Measurements from ENCODE around the gene SIGLEC14. TPM values are rescaled to one million over a fixed set of nuclear protein-coding genes. Genes with fewer than 3 reads are reported as not detected.

The SIGLEC14 gene
- total RNA-seq, 1 experiment from 2014 or later: not detected

GRCh38 chr19:51652266-51652665 is 5.6 kb upstream of the SIGLEC14 start:
- DNase-seq (ENCODE audit: low spot score): no peak
- BruUV-seq (replicated peaks): no TSS peak
- Histone ChIP-seq H3K9me3 (ENCODE audit: low read depth, low read length, poor library complexity, severe bottlenecking) (no peaks in the 10 kb centered on the region), H3K4me1 (ENCODE audit: insufficient read depth, low read length, poor library complexity, severe bottlenecking) (no peaks in the 10 kb centered on the region), H3K27me3 (replicated peaks; ENCODE audit: insufficient read depth, low read depth, low read length, poor library complexity) (peaks cover 24% of the 10 kb centered on the region), H3K4me3 (ENCODE audit: low read depth, low read length, poor library complexity, severe bottlenecking) (no peak overlapping the region), H3K27ac (ENCODE audit: low read depth, low read length, poor library complexity, severe bottlenecking) (no peak overlapping the region), H3K36me3 (ENCODE audit: insufficient read depth, low read length, poor library complexity, severe bottlenecking) (no peaks in the 10 kb centered on the region)
- no peak for TF ChIP-seq EZH2 (IDR thresholded peaks at IDR 0.05; ENCODE audit: borderline replicate concordance, low read depth, low read length, poor library complexity, severe bottlenecking)
- no peak for TF ChIP-seq CTCF (conservative IDR thresholded peaks at IDR 0.05; ENCODE audit: low read depth, low read length)
- ChIA-PET POLR2A (ENCODE audit: low non-redundant PET) (no interaction called here), CTCF (no interaction called here)
- intact Hi-C loops (cut with micrococcal nuclease; ENCODE audit: unreplicated experiment): no loop called here

DNA sequence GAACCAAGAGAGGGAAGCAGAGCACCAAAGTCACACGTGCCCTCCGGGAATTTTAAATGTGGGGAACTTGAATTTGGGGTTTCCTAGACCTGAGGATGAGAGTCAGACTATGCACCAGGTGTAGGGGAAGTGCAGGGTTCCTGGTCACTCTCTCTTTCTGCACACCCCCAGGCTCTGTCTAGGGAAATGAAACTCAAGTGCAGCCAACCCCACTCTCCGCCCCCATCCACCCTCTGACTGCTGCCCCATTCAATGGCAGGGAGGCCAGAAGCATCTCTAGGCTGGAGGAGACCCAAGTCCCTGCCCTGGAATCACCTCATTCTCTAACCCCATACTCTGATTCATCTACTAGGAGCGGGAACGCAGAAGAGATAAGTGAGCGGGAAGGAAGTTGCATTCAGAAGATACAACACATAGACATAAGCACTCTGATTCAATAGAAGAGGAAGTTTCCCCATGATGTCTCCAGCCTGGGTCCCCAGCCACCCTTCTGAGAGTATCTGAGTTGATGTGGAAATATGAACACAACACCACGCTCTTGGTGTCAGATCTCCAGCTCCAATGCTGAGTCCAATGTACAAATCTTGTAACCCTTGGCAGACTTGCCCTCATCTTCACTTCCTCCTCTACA is 4.7 kb upstream of the SIGLEC14 start:
- Histone ChIP-seq H3K27ac (ENCODE audit: low read depth, low read length, poor library complexity, severe bottlenecking) (no peak overlapping the region), H3K9me3 (ENCODE audit: low read depth, low read length, poor library complexity, severe bottlenecking) (no peaks in the 10 kb centered on the region), H3K4me1 (ENCODE audit: insufficient read depth, low read length, poor library complexity, severe bottlenecking) (no peaks in the 10 kb centered on the region), H3K27me3 (replicated peaks; ENCODE audit: insufficient read depth, low read depth, low read length, poor library complexity) (peaks cover 29% of the 10 kb centered on the region), H3K36me3 (ENCODE audit: insufficient read depth, low read length, poor library complexity, severe bottlenecking) (no peaks in the 10 kb centered on the region), H3K4me3 (ENCODE audit: low read depth, low read length, poor library complexity, severe bottlenecking) (no peak overlapping the region)
- CTCF ChIA-PET: no interaction called here
- POLR2A ChIA-PET (ENCODE audit: low non-redundant PET): no interaction called here
- no peak for TF ChIP-seq CTCF (conservative IDR thresholded peaks at IDR 0.05; ENCODE audit: low read depth, low read length)
- no peak for TF ChIP-seq EZH2 (IDR thresholded peaks at IDR 0.05; ENCODE audit: borderline replicate concordance, low read depth, low read length, poor library complexity, severe bottlenecking)
- intact Hi-C loops (cut with micrococcal nuclease; ENCODE audit: unreplicated experiment): no loop called here
- no TSS peak for BruUV-seq (replicated peaks)
- DNase-seq (ENCODE audit: low spot score): no peak

DNA sequence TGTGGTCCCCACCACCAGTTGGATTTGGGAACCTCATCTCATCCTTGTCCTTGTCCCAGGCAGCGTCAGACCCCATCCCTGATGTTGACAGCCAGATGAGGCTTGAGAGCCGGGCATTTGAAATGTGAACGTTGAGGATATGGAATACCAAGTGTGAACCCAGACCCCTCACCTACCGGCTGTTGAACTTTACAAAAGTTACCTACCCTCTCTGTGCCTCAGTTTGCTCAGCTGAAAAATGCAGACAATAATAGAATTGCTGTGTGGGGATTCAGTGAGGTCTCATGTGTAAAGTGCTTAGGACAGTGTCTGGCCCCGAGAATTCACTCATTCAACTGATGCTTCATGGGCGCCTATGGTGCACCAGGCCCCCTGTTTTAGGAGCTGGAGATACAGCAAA is 693 bp upstream of the SIGLEC14 start:
- Histone ChIP-seq H3K4me1 (ENCODE audit: insufficient read depth, low read length, poor library complexity, severe bottlenecking) (no peaks in the 10 kb centered on the region), H3K27ac (ENCODE audit: low read depth, low read length, poor library complexity, severe bottlenecking) (no peak overlapping the region), H3K9me3 (ENCODE audit: low read depth, low read length, poor library complexity, severe bottlenecking) (no peaks in the 10 kb centered on the region), H3K4me3 (ENCODE audit: low read depth, low read length, poor library complexity, severe bottlenecking) (no peak overlapping the region), H3K27me3 (replicated peaks; ENCODE audit: insufficient read depth, low read depth, low read length, poor library complexity) (peaks cover 29% of the 10 kb centered on the region), H3K36me3 (ENCODE audit: insufficient read depth, low read length, poor library complexity, severe bottlenecking) (no peaks in the 10 kb centered on the region)
- CTCF ChIA-PET: no interaction called here
- DNase-seq (ENCODE audit: low spot score): no peak
- POLR2A ChIA-PET (ENCODE audit: low non-redundant PET): no interaction called here
- intact Hi-C loops (cut with micrococcal nuclease; ENCODE audit: unreplicated experiment): loop anchor here (2.0 kb wide), 1 partner anchor 19 kb away; no protein-coding TSS in a partner anchor
- TF ChIP-seq EZH2 (IDR thresholded peaks at IDR 0.05; ENCODE audit: borderline replicate concordance, low read depth, low read length, poor library complexity, severe bottlenecking) (no peak), CTCF (conservative IDR thresholded peaks at IDR 0.05; ENCODE audit: low read depth, low read length) (no peak)
- BruUV-seq (replicated peaks): no TSS peak
